GM23248 (cell line): Measurements from ENCODE around the gene SEMA6B.

Experiments
- EZH2 ChIP-seq: fragments of 200-600 bp; sonication (generic); IDR thresholded peaks from 2 replicates; pipeline ENCODE4 v1.6.1; 2018; ENCODE audit warnings: antibody characterized with exemption, mild to moderate bottlenecking; ENCODE audit not compliant: insufficient read depth, poor library complexity, severe bottlenecking
- EZH2phosphoT487 ChIP-seq: fragments of 200-600 bp; sonication (generic); IDR thresholded peaks from 2 replicates; pipeline ENCODE4 v1.6.1; 2018; ENCODE audit warnings: antibody characterized with exemption, moderate library complexity, mild to moderate bottlenecking, low read depth; ENCODE audit not compliant: insufficient read depth

DNA sequence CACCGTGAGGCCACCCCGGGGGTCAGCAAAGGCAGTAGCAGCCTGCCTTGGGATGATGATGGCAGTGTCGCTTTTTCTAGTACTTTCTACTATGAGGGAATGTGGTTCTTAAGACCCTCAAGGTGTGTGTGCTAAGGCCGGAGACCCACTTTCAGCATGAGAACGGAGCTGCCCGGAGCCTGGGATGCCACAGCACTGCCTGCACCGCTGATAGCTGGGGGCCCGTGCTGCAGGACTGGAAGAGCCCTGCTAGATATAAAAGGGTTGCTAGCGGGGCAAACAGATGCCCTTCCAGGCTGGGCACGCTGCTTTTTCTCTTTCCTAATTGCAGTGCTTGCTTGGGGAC is 55.7 kb downstream of the SEMA6B start:
- TF ChIP-seq EZH2: no peak
- no peak for TF ChIP-seq EZH2phosphoT487
